ENCODE results near the gene MX2.
"Not testable (repeated sequence)": the region's sequence is repeated elsewhere in the genome, so short reads cannot be mapped to it uniquely, and the experiment has no call there.

The MX2 gene

GRCh38 chr21:41410767-41411448 is 49.1 kb downstream of the MX2 start:
- no peak for TF ChIP-seq CTCF (IDR thresholded peaks at IDR 0.05)
- Histone ChIP-seq H3K9me3 (peaks cover 2% of the 10 kb centered on the region), H3K36me3 (peaks cover 58% of the 10 kb centered on the region), H3K4me3 (ENCODE audit: low read depth in 1 of 2, low read length in 1 of 2) (no peak overlapping the region), H3K27ac (peak overlapping the region; percentile 6), H3K4me1 (ENCODE audit: control insufficient read depth in 1 of 2, insufficient read depth in 1 of 2, low read depth in 1 of 2, low read length in 1 of 2) (peaks cover 10 to 11% of the 10 kb centered on the region in 2 experiments), H3K27me3 (no peaks in the 10 kb centered on the region)

- TF ChIP-seq CTCF (IDR thresholded peaks at IDR 0.05) = no peak
- Histone ChIP-seq H3K27me3 (no peaks in the 10 kb centered on the region), H3K27ac (peak overlapping the region; percentile 6), H3K36me3 (peaks cover 51% of the 10 kb centered on the region), H3K4me1 (ENCODE audit: control insufficient read depth in 1 of 2, insufficient read depth in 1 of 2, low read depth in 1 of 2, low read length in 1 of 2) (peaks cover 3 to 5% of the 10 kb centered on the region in 2 experiments), H3K4me3 (ENCODE audit: low read depth in 1 of 2, low read length in 1 of 2) (no peak overlapping the region), H3K9me3 (peaks cover 2% of the 10 kb centered on the region)
Observed at GRCh38 chr21:41411449-41412089, 49.7 kb downstream of the MX2 start.

GRCh38 chr21:41417505-41417904 is 55.7 kb downstream of the MX2 start:
- H3K4me1 ChIP-seq (ENCODE audit: control insufficient read depth in 1 of 2, insufficient read depth in 1 of 2, low read depth in 1 of 2, low read length in 1 of 2) = peaks cover 22 to 23% of the 10 kb centered on the region in 2 experiments
- H3K9me3 ChIP-seq; H3K27me3 ChIP-seq; H3K27ac ChIP-seq; H3K36me3 ChIP-seq; H3K4me3 ChIP-seq (ENCODE audit: low read depth in 1 of 2, low read length in 1 of 2): not testable (repeated sequence)

- H3K36me3 ChIP-seq = no peaks in the 10 kb centered on the region
- H3K4me3 ChIP-seq (ENCODE audit: low read depth in 1 of 2, low read length in 1 of 2) = no peak overlapping the region
- no peaks in the 10 kb centered on the region for H3K9me3 ChIP-seq
- H3K27me3 ChIP-seq = no peaks in the 10 kb centered on the region
- H3K27ac ChIP-seq = peak overlapping the region; percentile 76
- TF ChIP-seq CTCF (IDR thresholded peaks at IDR 0.05) = no peak
- H3K4me1 ChIP-seq (ENCODE audit: control insufficient read depth in 1 of 2, insufficient read depth in 1 of 2, low read depth in 1 of 2, low read length in 1 of 2) = peaks cover 27% of the 10 kb centered on the region in 2 experiments
Observed at GRCh38 chr21:41418393-41418792, 56.6 kb downstream of the MX2 start.

GRCh38 chr21:41418956-41419680 is 57.3 kb downstream of the MX2 start:
- H3K4me1 ChIP-seq (ENCODE audit: control insufficient read depth in 1 of 2, insufficient read depth in 1 of 2, low read depth in 1 of 2, low read length in 1 of 2) = peaks cover 33 to 34% of the 10 kb centered on the region in 2 experiments
- no peaks in the 10 kb centered on the region for H3K9me3 ChIP-seq
- peak overlapping the region; percentile 76 for H3K27ac ChIP-seq
- H3K27me3 ChIP-seq = no peaks in the 10 kb centered on the region
- H3K36me3 ChIP-seq = no peaks in the 10 kb centered on the region
- no peak overlapping the region for H3K4me3 ChIP-seq (ENCODE audit: low read depth in 1 of 2, low read length in 1 of 2)
- TF ChIP-seq CTCF (IDR thresholded peaks at IDR 0.05) = no peak
